Activated T-cell treated with anti-CD3 and anti-CD28 coated beads for 24 hours (primary cell): ENCODE measurements around the gene MRPL9.
A peak's percentile ranks its signal among the peaks of the same experiment; 100 is the strongest.

Experiments used
- DNase-seq: peaks from one replicate; pipeline ENCODE4 v3.0.0-alpha.2; 2020; ENCODE audit warnings: low read depth

MRPL9 gene

GRCh38 chr1:151733126-151733525, 30.2 kb downstream of the MRPL9 start:
- no peak for DNase-seq

GRCh38 chr1:151729966-151730291, 33.4 kb downstream of the MRPL9 start:
- DNase-seq, result no peak

GRCh38 chr1:151729157-151729965, 33.9 kb downstream of the MRPL9 start:
- DNase-seq, result no peak

- no peak for DNase-seq
These were observed 34.9 kb downstream of the MRPL9 start for GRCh38 chr1:151728151-151729054.

GRCh38 chr1:151723726-151724370, 39.4 kb downstream of the MRPL9 start:
- DNase-seq, result no peak

GRCh38 chr1:151721788-151722510, 41.3 kb downstream of the MRPL9 start:
- DNase-seq, result no peak

GRCh38 chr1:151720974-151721787, 42.1 kb downstream of the MRPL9 start, which contains the start of gene RIIAD1:
Gene RIIAD1 (plus strand): TSS chr1:151721522. CDS start chr1:151721537, 15 bp downstream.
- DNase-seq, result peak; percentile 30

- DNase-seq, result no peak
These were observed 42.7 kb downstream of the MRPL9 start for GRCh38 chr1:151720554-151720953.

- no peak for DNase-seq
These were observed 43.2 kb downstream of the MRPL9 start for GRCh38 chr1:151720125-151720524.

- DNase-seq, result no peak
These were observed 44.6 kb downstream of the MRPL9 start for GRCh38 chr1:151718666-151719065.

- DNase-seq, result no peak
These were observed 45.3 kb downstream of the MRPL9 start for GRCh38 chr1:151718011-151718431.

GRCh38 chr1:151716771-151717631, 46.3 kb downstream of the MRPL9 start, which contains the start of gene CELF3:
Gene CELF3 (minus strand): TSS chr1:151716803. CDS start chr1:151716020, 783 bp downstream.
- DNase-seq, result no peak

- no peak for DNase-seq
These were observed 46.9 kb downstream of the MRPL9 start for GRCh38 chr1:151716405-151716762.

GRCh38 chr1:151715726-151716404, 47.4 kb downstream of the MRPL9 start:
- DNase-seq, result no peak

GRCh38 chr1:151714820-151715725, 48.2 kb downstream of the MRPL9 start:
- DNase-seq, result no peak

- DNase-seq, result no peak
These were observed 49.4 kb downstream of the MRPL9 start for GRCh38 chr1:151713874-151714273.

GRCh38 chr1:151713044-151713443, 50.3 kb downstream of the MRPL9 start:
- no peak for DNase-seq

- DNase-seq, result no peak
These were observed 51.3 kb downstream of the MRPL9 start for GRCh38 chr1:151711951-151712350.
